HG03521 (cell line): ENCODE data around the gene RARS2.
"Not testable (repeated sequence)": the region's sequence is repeated elsewhere in the genome, so short reads cannot be mapped to it uniquely, and the experiment has no call there.

ENCODE experiments used
- ATAC-seq: cut with Tn5 transposase; IDR thresholded peaks from one replicate; pipeline ENCODE4 v1.9.1; 2021; ENCODE audit warnings: mild to moderate bottlenecking, moderate library complexity; ENCODE audit not compliant: unreplicated experiment

RARS2 gene

GRCh38 chr6:87589693-87590416, at the start of gene RARS2, which contains the start of gene ORC3:
TSS of gene RARS2 (minus strand) at chr6:87589987. CDS start at chr6:87589957, 30 bp downstream.
TSS of gene ORC3 (plus strand) at chr6:87590135. CDS start at chr6:87590169, 34 bp downstream.
- peak; percentile 100 for ATAC-seq

- no peak for ATAC-seq
Observed at GRCh38 chr6:87639373-87639772, 49.6 kb upstream of the RARS2 start.

- no peak for ATAC-seq
Observed at GRCh38 chr6:87637106-87637505, 47.3 kb upstream of the RARS2 start.

- no peak for ATAC-seq
Observed at GRCh38 chr6:87636315-87636714, 46.5 kb upstream of the RARS2 start.

GRCh38 chr6:87633851-87634250, 44.1 kb upstream of the RARS2 start:
- no peak for ATAC-seq

- ATAC-seq = no peak
Observed at GRCh38 chr6:87630746-87631145, 41.0 kb upstream of the RARS2 start.

GRCh38 chr6:87628881-87629280, 39.1 kb upstream of the RARS2 start:
- ATAC-seq = no peak

GRCh38 chr6:87628424-87628823, 38.6 kb upstream of the RARS2 start:
- no peak for ATAC-seq

GRCh38 chr6:87623248-87623647, 33.5 kb upstream of the RARS2 start:
- ATAC-seq = no peak

GRCh38 chr6:87618531-87618930, 28.7 kb upstream of the RARS2 start:
- ATAC-seq = no peak

- ATAC-seq = no peak
Observed at GRCh38 chr6:87617405-87617804, 27.6 kb upstream of the RARS2 start.

GRCh38 chr6:87613018-87613417, 23.2 kb upstream of the RARS2 start:
- ATAC-seq = not testable (repeated sequence)

- no peak for ATAC-seq
Observed at GRCh38 chr6:87608802-87609201, 19.0 kb upstream of the RARS2 start.

GRCh38 chr6:87606199-87606598, 16.4 kb upstream of the RARS2 start:
- no peak for ATAC-seq

- no peak for ATAC-seq
Observed at GRCh38 chr6:87600576-87600975, 10.8 kb upstream of the RARS2 start.

GRCh38 chr6:87590990-87591389, 1.2 kb upstream of the RARS2 start:
- ATAC-seq = no peak

GRCh38 chr6:87590417-87590880, 662 bp upstream of the RARS2 start:
- ATAC-seq = no peak

- ATAC-seq = no peak
Observed at GRCh38 chr6:87588756-87589407, 905 bp downstream of the RARS2 start.

GRCh38 chr6:87586371-87587077, 3.3 kb downstream of the RARS2 start:
- no peak for ATAC-seq

GRCh38 chr6:87583822-87584221, 6.0 kb downstream of the RARS2 start:
- no peak for ATAC-seq

- ATAC-seq = no peak
Observed at GRCh38 chr6:87575423-87575822, 14.4 kb downstream of the RARS2 start.
